Pons (tissue), 1 donor: ENCODE data around the gene APBA2.

Experiments
- DNase-seq: peaks from one replicate; pipeline ENCODE4 v3.0.0-alpha.2; 2016; ENCODE audit warnings: low spot score

APBA2 gene

GRCh38 chr15:29134239-29134638, 248.5 kb downstream of the APBA2 start:
- DNase-seq = no peak

- no peak for DNase-seq
Measured at GRCh38 chr15:29134641-29135308, 249.0 kb downstream of the APBA2 start.

- DNase-seq = no peak
Measured at GRCh38 chr15:29135309-29135657, 249.5 kb downstream of the APBA2 start.

- DNase-seq = no peak
Measured at GRCh38 chr15:29135702-29136646, 250.2 kb downstream of the APBA2 start.

DNA sequence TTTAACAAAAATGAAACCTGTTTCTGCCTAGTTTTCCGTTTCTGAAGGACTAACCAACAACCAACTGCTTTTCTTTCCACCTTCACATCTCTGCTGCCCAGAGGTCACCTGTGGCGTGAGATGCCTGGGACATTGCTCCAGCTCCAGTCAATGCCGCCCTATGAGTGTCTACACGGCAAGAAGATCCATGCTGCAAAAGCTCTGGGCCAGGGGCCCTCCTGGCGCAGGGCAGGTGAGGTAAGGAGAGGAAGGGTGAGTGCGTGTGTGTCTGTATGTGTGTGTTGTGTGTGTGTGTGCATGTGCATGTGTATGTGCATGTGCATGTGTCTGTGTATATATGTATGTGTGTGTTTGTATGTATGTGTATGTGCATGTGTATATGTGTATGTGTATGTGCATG, 252.5 kb downstream of the APBA2 start:
- no peak for DNase-seq

DNA sequence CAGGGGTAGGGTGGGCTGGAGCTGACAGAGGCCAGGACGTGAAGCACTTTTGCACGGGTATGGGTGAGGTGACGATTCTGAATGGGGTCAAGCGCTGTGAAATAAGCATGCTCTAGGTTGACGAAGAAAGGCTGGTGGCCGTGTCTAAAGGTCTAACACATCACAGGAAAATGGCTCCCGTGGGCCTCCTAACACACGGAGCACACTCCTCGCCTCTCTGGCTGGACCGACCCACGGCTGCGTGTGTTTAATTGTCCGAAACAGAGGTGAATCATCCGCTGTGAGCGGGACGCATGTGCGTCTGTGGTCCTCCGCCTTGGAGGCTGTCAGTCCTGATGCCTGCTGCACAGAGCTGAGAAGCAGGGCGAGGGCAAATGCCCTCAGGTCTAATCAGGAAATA, 253.3 kb downstream of the APBA2 start:
- no peak for DNase-seq

DNA sequence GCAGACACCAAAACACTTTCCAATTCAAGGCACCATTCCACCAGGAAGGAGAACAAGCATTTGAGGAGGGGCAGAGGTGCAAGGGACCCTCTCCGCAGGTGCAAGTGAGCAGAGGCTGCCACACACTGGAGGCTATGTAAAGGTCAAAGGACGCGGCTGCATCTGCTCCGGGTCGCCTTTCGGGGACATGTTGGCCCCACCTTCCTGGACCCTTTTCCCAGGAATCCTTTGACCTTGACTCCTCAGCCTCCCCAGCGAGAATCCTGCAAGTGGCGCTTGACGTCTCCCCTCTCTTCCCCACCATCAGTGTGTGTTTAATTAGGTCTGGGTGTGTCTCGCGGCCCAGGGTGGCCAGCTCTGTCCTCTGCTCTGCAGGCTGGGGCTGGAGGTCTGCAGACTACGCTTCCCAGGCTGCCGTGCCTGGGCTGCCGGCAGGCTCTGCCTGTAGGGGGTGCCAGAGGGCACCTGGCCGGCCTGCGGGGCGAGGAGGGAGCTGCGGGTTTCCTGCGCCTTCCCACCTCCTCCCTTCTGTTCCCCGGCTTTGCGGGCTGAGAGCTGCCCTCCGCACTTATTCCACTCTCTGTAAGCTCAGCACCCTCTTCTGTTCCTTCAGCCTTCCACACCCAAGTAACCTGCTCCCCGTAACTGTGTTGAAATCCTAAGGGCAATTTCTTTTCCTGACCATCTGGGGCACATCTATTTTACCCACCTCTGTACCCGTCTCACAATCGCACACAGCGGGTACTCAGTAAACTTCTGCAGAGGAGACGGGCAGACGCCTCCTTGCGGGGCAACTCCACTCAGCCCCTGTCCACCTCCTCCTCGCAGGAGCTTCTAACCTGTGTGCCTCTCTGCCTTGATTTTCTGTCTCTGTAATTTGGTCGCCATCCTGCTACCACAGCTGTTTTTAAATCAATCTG, 254.0 kb downstream of the APBA2 start:
- peak; percentile 12 for DNase-seq

DNA sequence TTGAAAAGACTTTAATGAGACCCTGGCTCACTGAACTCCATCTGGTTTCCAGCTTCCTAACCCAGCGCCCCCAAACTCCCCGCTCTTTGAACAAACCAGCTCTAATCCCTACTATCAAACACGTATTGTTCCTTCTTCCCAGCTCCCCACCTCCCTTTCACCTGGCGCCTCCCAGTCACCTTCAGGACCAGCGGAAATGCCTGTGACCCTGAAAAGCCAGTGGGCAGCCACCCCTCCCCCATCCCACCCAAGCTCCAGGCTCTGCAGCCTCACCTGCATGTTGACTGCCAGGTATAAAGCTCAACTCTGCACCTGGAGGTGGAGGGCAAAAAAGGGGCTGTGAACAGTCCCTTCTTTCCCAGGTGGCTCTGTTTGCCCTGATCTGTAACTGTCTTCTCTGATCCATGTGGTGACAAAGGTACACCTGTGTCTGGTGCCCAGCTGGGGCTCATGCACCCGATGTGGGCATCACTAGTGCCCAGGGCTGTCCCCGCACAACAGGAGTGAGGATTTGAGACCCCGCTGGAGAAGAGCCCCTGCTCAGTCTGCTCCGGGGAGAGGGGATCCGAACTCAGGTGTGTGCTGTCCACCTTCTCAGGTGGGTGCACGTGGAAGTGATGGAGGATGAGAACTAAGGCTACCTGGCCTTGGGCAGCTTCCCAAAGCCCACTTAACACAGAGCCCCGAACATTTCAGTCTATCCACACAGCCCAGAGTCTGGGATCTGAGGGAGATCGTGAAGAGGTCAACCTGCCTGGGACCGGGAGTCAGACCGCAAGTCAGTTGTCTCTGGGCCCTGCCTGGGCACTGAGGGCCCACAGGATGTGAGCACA, 254.9 kb downstream of the APBA2 start:
- DNase-seq = no peak

GRCh38 chr15:29141308-29142128, 255.7 kb downstream of the APBA2 start:
- no peak for DNase-seq

GRCh38 chr15:29142129-29142747, 256.5 kb downstream of the APBA2 start:
- DNase-seq = no peak

GRCh38 chr15:29143293-29143692, 257.5 kb downstream of the APBA2 start:
- no peak for DNase-seq

GRCh38 chr15:29143909-29144635, 258.3 kb downstream of the APBA2 start:
- no peak for DNase-seq

GRCh38 chr15:29149738-29150075, 263.9 kb downstream of the APBA2 start:
- DNase-seq = no peak

DNA sequence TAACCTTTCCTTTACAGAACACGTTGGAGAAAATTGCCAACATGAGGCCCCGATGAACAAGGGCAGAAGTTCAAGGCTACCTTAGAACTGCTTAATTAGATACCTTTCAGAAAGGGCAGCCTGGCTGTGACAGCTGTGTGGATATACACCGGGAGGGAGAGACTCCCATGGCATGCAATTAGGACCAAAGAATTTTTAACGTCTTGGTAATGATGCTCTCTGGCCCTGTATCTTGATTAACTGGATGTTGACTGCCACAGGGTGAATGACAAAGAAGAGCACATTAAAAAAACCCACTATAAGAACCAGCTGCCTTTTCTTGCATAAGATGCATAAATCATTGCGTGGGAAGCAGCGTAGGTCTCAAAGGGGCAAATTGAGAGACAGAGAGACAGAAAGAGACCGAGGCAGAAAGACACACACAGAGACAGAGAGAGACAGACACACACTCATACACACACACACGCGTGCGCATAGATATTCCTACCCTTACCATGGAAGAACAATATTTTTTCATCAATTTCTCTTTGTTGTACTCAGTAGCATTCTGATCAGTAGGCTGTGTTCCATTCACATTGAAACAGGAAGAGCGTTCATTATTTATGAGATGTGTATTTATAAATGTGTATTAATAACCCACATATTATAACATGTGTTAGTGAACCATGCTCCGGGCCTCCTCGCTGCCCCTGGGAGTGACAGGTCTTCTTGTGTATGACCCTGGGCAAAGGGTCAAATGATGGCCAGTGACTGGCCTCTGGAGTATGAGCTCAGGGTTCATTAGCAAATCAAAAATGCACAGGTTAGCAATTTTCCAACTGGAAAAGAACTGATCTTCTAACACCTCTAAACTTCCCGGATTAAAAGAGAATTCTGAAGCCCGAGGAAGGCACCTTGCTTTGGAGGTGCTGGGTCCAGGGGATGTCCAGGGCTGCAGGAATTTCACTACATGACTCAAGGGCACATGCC, 265.0 kb downstream of the APBA2 start:
- DNase-seq = no peak

DNA sequence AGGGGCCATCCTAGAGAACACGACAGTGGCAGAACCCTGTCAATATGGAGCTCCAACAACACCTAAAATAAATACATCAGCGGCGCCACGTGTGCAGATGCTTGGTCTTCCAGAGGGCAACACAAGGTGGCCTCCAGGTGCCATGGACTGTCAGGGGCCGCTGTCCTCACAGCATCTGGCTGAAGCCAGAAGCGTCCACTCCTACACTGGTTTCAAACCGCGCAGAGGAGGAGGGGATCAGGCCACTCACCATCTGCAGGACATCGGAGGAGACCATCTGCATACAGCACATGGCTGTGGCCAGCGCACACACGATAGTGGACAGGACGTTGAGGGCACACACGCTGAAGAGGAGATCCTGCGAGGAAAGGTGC, 265.7 kb downstream of the APBA2 start:
- DNase-seq = no peak

GRCh38 chr15:29156521-29156920, 270.7 kb downstream of the APBA2 start:
- DNase-seq = no peak

GRCh38 chr15:29159771-29160455, 274.1 kb downstream of the APBA2 start:
- no peak for DNase-seq

GRCh38 chr15:29162411-29162810, 276.6 kb downstream of the APBA2 start:
- DNase-seq = no peak
